KMS-11 (cell line): ENCODE results near the gene LRRC52.

Experiments used
- H2AFZ ChIP-seq: fragments of 200-600 bp; sonication (generic); 2 replicates; pipeline ENCODE4 v1.6.1; 2016; ENCODE audit warnings: antibody characterized with exemption, mixed run types, low read depth
- H3K27ac ChIP-seq: fragments of 200-600 bp; sonication (generic); 2 replicates; pipeline ENCODE4 v1.6.1; 2016; ENCODE audit warnings: mild to moderate bottlenecking, mixed run types
- H3K27me3 ChIP-seq: fragments of 200-600 bp; sonication (generic); 2 replicates; pipeline ENCODE4 v1.6.1; 2017; ENCODE audit warnings: mild to moderate bottlenecking, low read depth, mixed run types, moderate library complexity; ENCODE audit not compliant: insufficient read depth
- H3K36me3 ChIP-seq: fragments of 200-600 bp; sonication (generic); 2 replicates; pipeline ENCODE4 v1.6.1; 2017; ENCODE audit warnings: mild to moderate bottlenecking, mixed run types; ENCODE audit not compliant: insufficient read depth
- H3K4me1 ChIP-seq: fragments of 200-600 bp; sonication (generic); 2 replicates; pipeline ENCODE4 v1.6.1; 2016; ENCODE audit warnings: mild to moderate bottlenecking, low read depth, mixed run types; ENCODE audit not compliant: poor library complexity, severe bottlenecking
- H3K4me2 ChIP-seq: fragments of 200-600 bp; sonication (generic); 2 replicates; pipeline ENCODE4 v1.7.0; 2016; ENCODE audit warnings: mild to moderate bottlenecking, mixed run types
- H3K4me3 ChIP-seq: fragments of 200-600 bp; sonication (generic); IDR thresholded peaks from 2 replicates; pipeline ENCODE4 v1.6.1; 2017; ENCODE audit warnings: low read depth, low read length, mixed read lengths; ENCODE audit not compliant: insufficient read depth
- H3K79me2 ChIP-seq: fragments of 200-600 bp; sonication (generic); 2 replicates; pipeline ENCODE4 v1.6.1; 2016; ENCODE audit warnings: low read depth, mixed run types; ENCODE audit not compliant: insufficient read depth
- H3K9ac ChIP-seq: fragments of 200-600 bp; sonication (generic); 2 replicates; pipeline ENCODE4 v1.6.1; 2016; ENCODE audit warnings: mild to moderate bottlenecking, mixed run types
- H4K20me1 ChIP-seq: fragments of 200-600 bp; sonication (generic); 2 replicates; pipeline ENCODE4 v1.6.1; 2016; ENCODE audit warnings: mild to moderate bottlenecking, mixed run types; ENCODE audit not compliant: insufficient read depth
- TF ChIP-seq, protein P1 (sequence below): fragments of 200-600 bp; sonication (generic); conservative IDR thresholded peaks from 2 replicates; pipeline ENCODE4 v1.6.1; 2017; ENCODE audit warnings: low read depth, mild to moderate bottlenecking, antibody characterized with exemption, low read length, moderate library complexity, mixed read lengths

Gene LRRC52

GRCh38 chr1:165524639-165525285 lies 19.0 kb upstream of the LRRC52 start:
- H3K27me3 ChIP-seq: no peaks in the 10 kb centered on the region
- H2AFZ ChIP-seq: no peak overlapping the region
- no peak overlapping the region for H3K9ac ChIP-seq
- no peaks in the 10 kb centered on the region for H3K36me3 ChIP-seq
- no peaks in the 10 kb centered on the region for H4K20me1 ChIP-seq
- H3K79me2 ChIP-seq: no peaks in the 10 kb centered on the region
- no peak overlapping the region for H3K4me2 ChIP-seq
- no peak overlapping the region for H3K4me3 ChIP-seq
- H3K27ac ChIP-seq: no peak overlapping the region
- TF ChIP-seq, protein P1, sequence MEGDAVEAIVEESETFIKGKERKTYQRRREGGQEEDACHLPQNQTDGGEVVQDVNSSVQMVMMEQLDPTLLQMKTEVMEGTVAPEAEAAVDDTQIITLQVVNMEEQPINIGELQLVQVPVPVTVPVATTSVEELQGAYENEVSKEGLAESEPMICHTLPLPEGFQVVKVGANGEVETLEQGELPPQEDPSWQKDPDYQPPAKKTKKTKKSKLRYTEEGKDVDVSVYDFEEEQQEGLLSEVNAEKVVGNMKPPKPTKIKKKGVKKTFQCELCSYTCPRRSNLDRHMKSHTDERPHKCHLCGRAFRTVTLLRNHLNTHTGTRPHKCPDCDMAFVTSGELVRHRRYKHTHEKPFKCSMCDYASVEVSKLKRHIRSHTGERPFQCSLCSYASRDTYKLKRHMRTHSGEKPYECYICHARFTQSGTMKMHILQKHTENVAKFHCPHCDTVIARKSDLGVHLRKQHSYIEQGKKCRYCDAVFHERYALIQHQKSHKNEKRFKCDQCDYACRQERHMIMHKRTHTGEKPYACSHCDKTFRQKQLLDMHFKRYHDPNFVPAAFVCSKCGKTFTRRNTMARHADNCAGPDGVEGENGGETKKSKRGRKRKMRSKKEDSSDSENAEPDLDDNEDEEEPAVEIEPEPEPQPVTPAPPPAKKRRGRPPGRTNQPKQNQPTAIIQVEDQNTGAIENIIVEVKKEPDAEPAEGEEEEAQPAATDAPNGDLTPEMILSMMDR: no peak
- no peaks in the 10 kb centered on the region for H3K4me1 ChIP-seq

GRCh38 chr1:165525708-165526107 lies 18.1 kb upstream of the LRRC52 start:
- H4K20me1 ChIP-seq: no peaks in the 10 kb centered on the region
- H3K4me2 ChIP-seq: no peak overlapping the region
- TF ChIP-seq, protein P1: no peak
- H3K36me3 ChIP-seq: no peaks in the 10 kb centered on the region
- H3K79me2 ChIP-seq: no peaks in the 10 kb centered on the region
- H3K27me3 ChIP-seq: no peaks in the 10 kb centered on the region
- H3K9ac ChIP-seq: no peak overlapping the region
- H2AFZ ChIP-seq: no peak overlapping the region
- H3K4me3 ChIP-seq: no peak overlapping the region
- no peaks in the 10 kb centered on the region for H3K4me1 ChIP-seq
- H3K27ac ChIP-seq: no peak overlapping the region

- H3K27me3 ChIP-seq: no peaks in the 10 kb centered on the region
- H3K27ac ChIP-seq: no peak overlapping the region
- TF ChIP-seq, protein P1: no peak
- no peak overlapping the region for H3K9ac ChIP-seq
- H3K79me2 ChIP-seq: no peaks in the 10 kb centered on the region
- no peaks in the 10 kb centered on the region for H3K4me1 ChIP-seq
- H3K36me3 ChIP-seq: no peaks in the 10 kb centered on the region
- no peak overlapping the region for H3K4me3 ChIP-seq
- H4K20me1 ChIP-seq: no peaks in the 10 kb centered on the region
- H2AFZ ChIP-seq: no peak overlapping the region
- H3K4me2 ChIP-seq: no peak overlapping the region
Observed at GRCh38 chr1:165527251-165528007, 16.4 kb upstream of the LRRC52 start.

DNA sequence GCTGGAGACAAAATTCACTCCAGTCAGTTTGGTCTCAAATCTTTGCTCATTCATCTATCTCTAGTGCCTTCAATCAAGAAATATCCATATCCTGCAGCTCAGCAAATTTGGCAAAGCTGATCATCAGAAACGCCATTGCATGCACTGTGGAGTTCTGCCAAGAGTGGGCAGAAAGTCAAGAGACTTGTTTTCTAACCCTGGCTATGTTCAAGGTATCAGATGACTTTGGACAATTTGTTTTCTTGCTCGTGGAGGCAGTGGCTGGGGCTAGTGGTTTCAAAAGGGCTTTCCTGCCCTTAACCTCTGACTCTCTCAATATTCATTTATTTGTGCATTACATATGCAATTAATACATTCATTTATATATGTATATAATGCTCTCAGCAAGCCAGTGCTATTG lies 12.8 kb upstream of the LRRC52 start:
- Histone ChIP-seq H3K4me3 (no peak overlapping the region), H3K4me1 (no peaks in the 10 kb centered on the region), H3K79me2 (no peaks in the 10 kb centered on the region), H2AFZ (no peak overlapping the region), H3K27ac (no peak overlapping the region), H3K27me3 (no peaks in the 10 kb centered on the region), H3K9ac (no peak overlapping the region), H3K4me2 (no peak overlapping the region), H3K36me3 (no peaks in the 10 kb centered on the region), H4K20me1 (no peaks in the 10 kb centered on the region)
- TF ChIP-seq, protein P1: no peak
